IMR-90 (cell line): ENCODE data around the gene GNAT3. TPM values are rescaled to one million over a fixed set of nuclear protein-coding genes. Genes with fewer than 3 reads are reported as not detected.

ENCODE experiments used
- ATAC-seq: fragments of 200-7000 bp; cut with Tn5 transposase; 2 replicates; pipeline ENCODE4 v1.9.1; 2020; ENCODE audit warnings: low read depth, mild to moderate bottlenecking, moderate library complexity
- BruUV-seq: library from RNA; stranded (reverse); fragments of 400-500 nt; replicated peaks from 2 replicates; lab custom pipeline; 2021; lab: Mats Ljungman, UMichigan
- CTCF ChIA-PET: fragments of 300-600 bp; formaldehyde crosslinking; extraction: SDS; loops from one replicate; lab custom pipeline; 2021; ENCODE audit warnings: antibody characterized with exemption; lab: Yijun Ruan, JAX
- POLR2A ChIA-PET: fragments of 300-600 bp; sonication (Branson Sonifier 250); formaldehyde crosslinking; loops from one replicate; lab custom pipeline; 2022; ENCODE audit warnings: antibody characterized with exemption; ENCODE audit not compliant: unreplicated experiment; lab: Charles Lee
- DNase-seq: peaks from one replicate; pipeline ENCODE4 v3.0.0; 2013
- H2AFZ ChIP-seq: replicated peaks from 2 replicates; pipeline ENCODE3; 2013; ENCODE audit warnings: low read length, mild to moderate bottlenecking; ENCODE audit not compliant: poor library complexity
- H2AK5ac ChIP-seq: 2 replicates; pipeline ENCODE4 v1.6.1; 2013; ENCODE audit warnings: low read depth, low read length, inconsistent platforms
- H2AK9ac ChIP-seq: replicated peaks from 2 replicates; pipeline ENCODE3; 2013; ENCODE audit warnings: mild to moderate bottlenecking, low read depth, low read length, moderate library complexity; ENCODE audit not compliant: poor library complexity
- H2BK120ac ChIP-seq: 2 replicates; pipeline ENCODE4 v1.6.1; 2013; ENCODE audit warnings: low read depth, low read length, inconsistent platforms
- H2BK15ac ChIP-seq: 3 replicates; pipeline ENCODE4 v1.6.1; 2013; ENCODE audit warnings: low read depth, low read length, inconsistent platforms
- H2BK20ac ChIP-seq: 2 replicates; pipeline ENCODE4 v1.6.1; 2013; ENCODE audit warnings: low read depth, mild to moderate bottlenecking, inconsistent platforms, low read length, moderate library complexity
- H2BK5ac ChIP-seq: 2 replicates; pipeline ENCODE4 v1.6.1; 2013; ENCODE audit warnings: mild to moderate bottlenecking, low read depth, low read length, inconsistent platforms; ENCODE audit not compliant: poor library complexity, severe bottlenecking
- H3K14ac ChIP-seq: replicated peaks from 2 replicates; pipeline ENCODE4 v1.6.1; 2013; ENCODE audit warnings: low read depth, low read length, inconsistent platforms
- H3K18ac ChIP-seq: 2 replicates; pipeline ENCODE4 v1.6.1; 2013; ENCODE audit warnings: low read depth, low read length, control low read depth
- H3K23ac ChIP-seq: 2 replicates; pipeline ENCODE4 v1.6.1; 2013; ENCODE audit warnings: low read depth, low read length, inconsistent platforms
- H3K27ac ChIP-seq: 2 replicates; pipeline ENCODE4 v1.5.1; 2013; ENCODE audit warnings: mild to moderate bottlenecking, control low read depth, low read length; ENCODE audit not compliant: insufficient read depth
- H3K27me3 ChIP-seq: 2 replicates; pipeline ENCODE4 v1.6.1; 2013; ENCODE audit warnings: low read length; ENCODE audit not compliant: control insufficient read depth, insufficient read depth
- H3K36me3 ChIP-seq: 2 replicates; pipeline ENCODE4 v1.6.1; 2013; ENCODE audit warnings: low read length, mixed read lengths; ENCODE audit not compliant: control insufficient read depth, insufficient read depth
- H3K4ac ChIP-seq: 2 replicates; pipeline ENCODE4 v1.6.1; 2013; ENCODE audit warnings: low read depth, low read length, inconsistent platforms
- H3K4me1 ChIP-seq: 2 replicates; pipeline ENCODE4 v1.6.1; 2013; ENCODE audit warnings: low read length, mixed read lengths; ENCODE audit not compliant: control insufficient read depth, insufficient read depth
- H3K4me2 ChIP-seq: 2 replicates; pipeline ENCODE4 v1.6.1; 2013; ENCODE audit warnings: low read depth, mild to moderate bottlenecking, control low read depth, low read length, moderate library complexity
- H3K4me3 ChIP-seq: 2 replicates; pipeline ENCODE4 v1.5.1; 2013; ENCODE audit warnings: low read depth, mild to moderate bottlenecking, control low read depth, low read length, moderate library complexity; ENCODE audit not compliant: insufficient read depth
- H3K56ac ChIP-seq: 2 replicates; pipeline ENCODE4 v1.6.1; 2013; ENCODE audit warnings: low read length, inconsistent platforms; ENCODE audit not compliant: insufficient read depth; ENCODE audit errors: extremely low read depth
- H3K79me1 ChIP-seq, 2 experiments: 2 replicates each; pipeline ENCODE4 v1.6.1; 2013; ENCODE audit warnings: low read length in 2 of 2, inconsistent platforms in 1 of 2, low read depth in 1 of 2
- H3K9ac ChIP-seq: 2 replicates; pipeline ENCODE4 v1.6.1; 2013; ENCODE audit warnings: low read depth, low read length, control low read depth
- H3K9me1 ChIP-seq: 2 replicates; pipeline ENCODE4 v1.6.1; 2013; ENCODE audit warnings: low read length, inconsistent platforms; ENCODE audit not compliant: insufficient read depth
- H3K9me3 ChIP-seq: 2 replicates; pipeline ENCODE4 v1.6.1; 2013; ENCODE audit warnings: low read length; ENCODE audit not compliant: control insufficient read depth, insufficient read depth
- H4K20me1 ChIP-seq: 2 replicates; pipeline ENCODE4 v1.6.1; 2013; ENCODE audit warnings: low read length, inconsistent platforms; ENCODE audit not compliant: insufficient read depth
- H4K5ac ChIP-seq: 2 replicates; pipeline ENCODE4 v1.6.1; 2013; ENCODE audit warnings: mild to moderate bottlenecking, low read depth, low read length, control low read depth
- H4K8ac ChIP-seq, 2 experiments: 2 replicates each; pipeline ENCODE4 v1.6.1; 2013; ENCODE audit warnings: low read depth in 2 of 2, low read length in 2 of 2, control low read depth in 1 of 2, inconsistent platforms in 1 of 2
- H4K91ac ChIP-seq: 2 replicates; pipeline ENCODE4 v1.6.1; 2013; ENCODE audit warnings: low read depth, low read length, inconsistent platforms; ENCODE audit not compliant: insufficient read depth
- MXI1 ChIP-seq: IDR thresholded peaks from 2 replicates; pipeline ENCODE4 v1.6.1; 2012; ENCODE audit warnings: low read depth, mild to moderate bottlenecking, low read length, moderate library complexity, borderline replicate concordance
- dilution Hi-C: fragments of 300-500 bp; cut with HindIII; formaldehyde crosslinking; loops from one replicate; pipeline ENCODE4 v1.14.3; 2018; ENCODE audit warnings: low sequenced_read_pairs; ENCODE audit not compliant: unreplicated experiment
- in situ Hi-C: fragments of 300-500 bp; cut with MboI; formaldehyde crosslinking; loops from 3 replicates; pipeline ENCODE4 v1.14.3; 2019; ENCODE audit warnings: low sequenced_read_pairs, inconsistent platforms, mixed read lengths
- intact Hi-C: fragments of 100-400 bp; cut with micrococcal nuclease; formaldehyde crosslinking; loops from 2 replicates; pipeline ENCODE4 v1.10.0; 2022
- polyA plus RNA-seq, 3 experiments: library from polyadenylated mRNA; depleted of rRNA; stranded (reverse); fragments of >200 nt; gene quantifications; 2 replicates each; pipeline ENCODE4 v1.2.3, GENCODE V29; 2012; ENCODE audit warnings: low replicate concordance in 1 of 3
- total RNA-seq: library from RNA; depleted of rRNA; stranded (reverse); fragments of >200 nt; gene quantifications from 2 replicates; pipeline ENCODE4 v1.2.3, GENCODE V29; 2012; rRNA removed

The GNAT3 gene
- total and polyA plus RNA-seq, 2 of the 4 experiments (the other 2 are of a cell fraction), result not detected

- Histone ChIP-seq H4K91ac (no peak overlapping the region), H3K4me1 (peaks cover 3% of the 10 kb centered on the region), H2BK5ac (no peak overlapping the region), H2BK20ac (no peak overlapping the region), H3K9me3 (no peaks in the 10 kb centered on the region), H2BK15ac (no peak overlapping the region), H4K8ac (no peak overlapping the region), H3K36me3 (no peaks in the 10 kb centered on the region), H2AK5ac (no peak overlapping the region), H3K14ac (no peak overlapping the region), H3K79me1 (no peaks in the 10 kb centered on the region), H3K27ac (no peak overlapping the region), H3K4ac (no peak overlapping the region), H2AK9ac (no peak overlapping the region), H3K23ac (no peak overlapping the region), H3K9me1 (no peaks in the 10 kb centered on the region), H3K9ac (no peak overlapping the region), H2AFZ (no peak overlapping the region), H3K4me3 (no peak overlapping the region), H4K20me1 (no peaks in the 10 kb centered on the region), H3K27me3 (no peaks in the 10 kb centered on the region), H2BK120ac (no peak overlapping the region), H3K18ac (peak overlapping the region; percentile 50; the same call in 1 of the 2 replicates), H3K56ac (no peak overlapping the region), H4K5ac (no peak overlapping the region), H3K4me2 (no peak overlapping the region)
- ATAC-seq (peak; percentile 82), DNase-seq (peak; percentile 71)
- ChIA-PET POLR2A (no interaction called here), CTCF (no interaction called here)
- no peak for TF ChIP-seq MXI1
- in situ Hi-C loops (no loop called here), dilution Hi-C loops (no loop called here), intact Hi-C loops (no loop called here)
- BruUV-seq, result no TSS peak
These were observed 101.8 kb downstream of the GNAT3 start for GRCh38 chr7:80410081-80410480.

Other genes starting within 250 kb of the GNAT3 start
- gene CD36, start 126.6 kb upstream of the GNAT3 start, total RNA-seq, result 0.54 and 0.56 TPM in 2 replicates
- 0.19 and 0.52 TPM in 2 replicates for gene CD36, start 126.6 kb upstream of the GNAT3 start, polyA plus RNA-seq (2012; rRNA removed)